Anterior cingulate cortex (tissue), 58 donors: ENCODE data around the gene CPEB4.

Source experiments
- DNase-seq, 58 donors: peaks; one replicate each; lab custom pipeline; 2025; lab: John Stamatoyannopoulos, UW

Gene CPEB4

GRCh38 chr5:173909199-173909598 is 21.1 kb downstream of the CPEB4 start:
- DNase-seq = peak in 21 of 58 donors; percentile 18 to 67 (median 47)

GRCh38 chr5:173910215-173910614 is 22.1 kb downstream of the CPEB4 start:
- DNase-seq = no peak

- DNase-seq = no peak
Measured at GRCh38 chr5:173911623-173912022, 23.5 kb downstream of the CPEB4 start.

- no peak for DNase-seq
Measured at GRCh38 chr5:173913686-173914321, 25.7 kb downstream of the CPEB4 start.

- DNase-seq = no peak
Measured at GRCh38 chr5:173915310-173916014, 27.3 kb downstream of the CPEB4 start.

GRCh38 chr5:173916233-173916632 is 28.1 kb downstream of the CPEB4 start:
- no peak for DNase-seq

GRCh38 chr5:173917788-173918786 is 29.9 kb downstream of the CPEB4 start:
- DNase-seq = peak in 20 of 58 donors; percentile 15 to 79 (median 34)

GRCh38 chr5:173919443-173919842 is 31.3 kb downstream of the CPEB4 start:
- DNase-seq = no peak

- DNase-seq = peak in 4 of 58 donors; percentile 27 to 63 (median 38)
Measured at GRCh38 chr5:173920024-173920753, 32.0 kb downstream of the CPEB4 start.

GRCh38 chr5:173920866-173921555 is 32.9 kb downstream of the CPEB4 start:
- no peak for DNase-seq

- DNase-seq = no peak
Measured at GRCh38 chr5:173922527-173922926, 34.4 kb downstream of the CPEB4 start.

- peak in 1 of 58 donors; percentile 29 for DNase-seq
Measured at GRCh38 chr5:173923218-173924095, 35.3 kb downstream of the CPEB4 start.

GRCh38 chr5:173924899-173925298 is 36.8 kb downstream of the CPEB4 start:
- no peak for DNase-seq

GRCh38 chr5:173925449-173926071 is 37.4 kb downstream of the CPEB4 start:
- peak in 12 of 58 donors; percentile 16 to 55 (median 30) for DNase-seq

- peak in 6 of 58 donors; percentile 14 to 75 (median 36) for DNase-seq
Measured at GRCh38 chr5:173926359-173926758, 38.2 kb downstream of the CPEB4 start.

GRCh38 chr5:173928871-173929574 is 40.9 kb downstream of the CPEB4 start:
- DNase-seq = no peak

GRCh38 chr5:173932695-173933139 is 44.6 kb downstream of the CPEB4 start:
- DNase-seq = no peak
